Measurements from ENCODE around the gene SMARCE1. TPM values are rescaled to one million over a fixed set of nuclear protein-coding genes. Genes with fewer than 3 reads are reported as not detected.

Gene SMARCE1
- total and polyA plus RNA-seq, 11 donors = 38.6 to 88.0 (median 59.4) TPM

GRCh38 chr17:40623419-40624210 lies 24.0 kb downstream of the SMARCE1 start:
- peaks cover 0 to 2% (median 0%) of the 10 kb centered on the region in 9 donors for H3K27me3 ChIP-seq
- DNase-seq = no peak
- ATAC-seq = no peak
- 78 to 87% (median 82%) methylated on average over 12 of the region's 12 CpGs for WGBS, 4 donors
- peaks cover 0 to 24% (median 0%) of the 10 kb centered on the region in 12 donors for H3K4me1 ChIP-seq
- intact Hi-C loops (cut with DNase I) = loop anchor here in 2 of 10 donors (5.0 kb wide), 1 partner anchor 169 kb away; no protein-coding TSS in a partner anchor
- TF ChIP-seq CTCF (IDR thresholded peaks at IDR 0.05) = no peak
- no peak for TF ChIP-seq POLR2A (IDR thresholded peaks at IDR 0.05)
- no peak overlapping the region for H3K4me3 ChIP-seq
- H3K36me3 ChIP-seq = peaks cover 0 to 17% (median 15%) of the 10 kb centered on the region in 9 donors
- no peaks in the 10 kb centered on the region for H3K9me3 ChIP-seq
- no peak overlapping the region for H3K27ac ChIP-seq

GRCh38 chr17:40622509-40622928 lies 25.1 kb downstream of the SMARCE1 start:
- ATAC-seq (no peak), DNase-seq (no peak)
- H3K36me3 ChIP-seq = peaks cover 0 to 6% (median 4%) of the 10 kb centered on the region in 9 donors
- peaks cover 0 to 12% (median 0%) of the 10 kb centered on the region in 9 donors for H3K27me3 ChIP-seq
- no peak overlapping the region for H3K27ac ChIP-seq
- 48 to 58% (median 54%) methylated on average over 3 of the region's 3 CpGs for WGBS, 4 donors
- intact Hi-C loops (cut with DNase I) = loop anchor here in 2 of 10 donors (5.0 kb wide), 1 partner anchor 170 kb away; no protein-coding TSS in a partner anchor
- H3K9me3 ChIP-seq = no peaks in the 10 kb centered on the region
- peaks cover 0 to 24% (median 0%) of the 10 kb centered on the region in 12 donors for H3K4me1 ChIP-seq
- TF ChIP-seq POLR2A (IDR thresholded peaks at IDR 0.05) (no peak), CTCF (IDR thresholded peaks at IDR 0.05) (no peak)
- no peak overlapping the region for H3K4me3 ChIP-seq

GRCh38 chr17:40621578-40621977 lies 26.0 kb downstream of the SMARCE1 start:
- ATAC-seq = no peak
- no peaks in the 10 kb centered on the region for H3K9me3 ChIP-seq
- peaks cover 0 to 22% (median 0%) of the 10 kb centered on the region in 9 donors for H3K27me3 ChIP-seq
- no peaks in the 10 kb centered on the region for H3K36me3 ChIP-seq
- intact Hi-C loops (cut with DNase I) = loop anchor here in 3 of 10 donors (2.0 to 5.0 kb wide), 2 partner anchors 169 to 171 kb away; no protein-coding TSS in a partner anchor
- TF ChIP-seq POLR2A (IDR thresholded peaks at IDR 0.05) (no peak), CTCF (IDR thresholded peaks at IDR 0.05) (no peak)
- DNase-seq = no peak
- H3K4me3 ChIP-seq = no peak overlapping the region
- 81 to 87% (median 84%) methylated on average over 8 of the region's 8 CpGs for WGBS, 4 donors
- H3K4me1 ChIP-seq = peaks cover 0 to 24% (median 0%) of the 10 kb centered on the region in 12 donors
- no peak overlapping the region for H3K27ac ChIP-seq

- no peak for DNase-seq
- Histone ChIP-seq H3K4me3 (no peak overlapping the region), H3K4me1 (peaks cover 0 to 24% (median 0%) of the 10 kb centered on the region in 12 donors), H3K9me3 (no peaks in the 10 kb centered on the region), H3K27me3 (peaks cover 0 to 23% (median 0%) of the 10 kb centered on the region in 9 donors), H3K27ac (no peak overlapping the region), H3K36me3 (no peaks in the 10 kb centered on the region)
- TF ChIP-seq CTCF (IDR thresholded peaks at IDR 0.05) (no peak), POLR2A (IDR thresholded peaks at IDR 0.05) (no peak)
- WGBS, 4 donors = 89 to 92% (median 92%) methylated on average over 6 of the region's 6 CpGs
- ATAC-seq = no peak
- intact Hi-C loops (cut with DNase I) = loop anchor here in 3 of 10 donors (2.0 to 5.0 kb wide), 2 partner anchors 170 to 171 kb away; no protein-coding TSS in a partner anchor
These were observed 26.6 kb downstream of the SMARCE1 start for GRCh38 chr17:40621019-40621418.
